OCI-LY3 (cell line): Measurements from ENCODE around the gene BRME1.

Experiments used
- H2AFZ ChIP-seq: fragments of 200-600, 300-600 bp; shearing (Covaris generic); 2 replicates; pipeline ENCODE4 v1.6.0; 2014; ENCODE audit warnings: antibody characterized with exemption, low read depth, low read length
- H3K27ac ChIP-seq: fragments of 200-600, 300-600 bp; sonication (generic); 2 replicates; pipeline ENCODE4 v1.5.1; 2014; ENCODE audit warnings: mild to moderate bottlenecking, low read length, moderate library complexity, mixed read lengths
- H3K27me3 ChIP-seq: fragments of 200-600, 300-600 bp; sonication (generic); 2 replicates; pipeline ENCODE4 v1.6.1; 2014; ENCODE audit warnings: low read depth, low read length, mixed read lengths
- H3K36me3 ChIP-seq: fragments of 200-600, 300-600 bp; sonication (generic); replicated peaks from 2 replicates; pipeline ENCODE3; 2014; ENCODE audit warnings: low read depth, low read length, mixed read lengths
- H3K4me1 ChIP-seq: fragments of 300-600, 200-600 bp; sonication (generic); 2 replicates; pipeline ENCODE4 v1.6.1; 2014; ENCODE audit warnings: low read length, mixed read lengths
- H3K4me2 ChIP-seq: fragments of 200-600, 300-600 bp; sonication (generic); 2 replicates; pipeline ENCODE4 v1.6.1; 2014; ENCODE audit warnings: low read length, mixed read lengths
- H3K4me3 ChIP-seq: fragments of 300-600, 200-600 bp; sonication (generic); 2 replicates; pipeline ENCODE4 v1.5.1; 2014; ENCODE audit warnings: antibody characterized with exemption, mild to moderate bottlenecking, low read length, moderate library complexity
- H3K79me2 ChIP-seq: fragments of 300-600, 200-600 bp; shearing (Covaris generic); 2 replicates; pipeline ENCODE4 v1.6.1; 2014; ENCODE audit warnings: mild to moderate bottlenecking, low read length, mixed read lengths
- H3K9ac ChIP-seq: fragments of 300-600, 200-600 bp; shearing (Covaris generic); 2 replicates; pipeline ENCODE4 v1.6.0; 2014; ENCODE audit warnings: mild to moderate bottlenecking, low read length, moderate library complexity
- H3K9me3 ChIP-seq: fragments of 200-600, 300-600 bp; shearing (Covaris generic); 2 replicates; pipeline ENCODE4 v1.6.1; 2014; ENCODE audit warnings: low read length, mixed read lengths; ENCODE audit not compliant: insufficient read depth
- H4K20me1 ChIP-seq: fragments of 200-600, 300-600 bp; sonication (generic); 2 replicates; pipeline ENCODE4 v1.6.1; 2016; ENCODE audit warnings: low read length, mixed read lengths; ENCODE audit not compliant: insufficient read depth
- EZH2phosphoT487 ChIP-seq: fragments of 200-600 bp; shearing (Covaris generic); IDR thresholded peaks from 2 replicates; pipeline ENCODE4 v1.6.1; 2018; ENCODE audit warnings: antibody characterized with exemption, mixed run types, low read depth
- TF ChIP-seq, protein P1 (sequence below): fragments of 200-600, 300-600 bp; sonication (generic); IDR thresholded peaks from 2 replicates; pipeline ENCODE4 v1.5.1; 2014; ENCODE audit warnings: antibody characterized with exemption, low read length, low read depth

Gene BRME1

DNA sequence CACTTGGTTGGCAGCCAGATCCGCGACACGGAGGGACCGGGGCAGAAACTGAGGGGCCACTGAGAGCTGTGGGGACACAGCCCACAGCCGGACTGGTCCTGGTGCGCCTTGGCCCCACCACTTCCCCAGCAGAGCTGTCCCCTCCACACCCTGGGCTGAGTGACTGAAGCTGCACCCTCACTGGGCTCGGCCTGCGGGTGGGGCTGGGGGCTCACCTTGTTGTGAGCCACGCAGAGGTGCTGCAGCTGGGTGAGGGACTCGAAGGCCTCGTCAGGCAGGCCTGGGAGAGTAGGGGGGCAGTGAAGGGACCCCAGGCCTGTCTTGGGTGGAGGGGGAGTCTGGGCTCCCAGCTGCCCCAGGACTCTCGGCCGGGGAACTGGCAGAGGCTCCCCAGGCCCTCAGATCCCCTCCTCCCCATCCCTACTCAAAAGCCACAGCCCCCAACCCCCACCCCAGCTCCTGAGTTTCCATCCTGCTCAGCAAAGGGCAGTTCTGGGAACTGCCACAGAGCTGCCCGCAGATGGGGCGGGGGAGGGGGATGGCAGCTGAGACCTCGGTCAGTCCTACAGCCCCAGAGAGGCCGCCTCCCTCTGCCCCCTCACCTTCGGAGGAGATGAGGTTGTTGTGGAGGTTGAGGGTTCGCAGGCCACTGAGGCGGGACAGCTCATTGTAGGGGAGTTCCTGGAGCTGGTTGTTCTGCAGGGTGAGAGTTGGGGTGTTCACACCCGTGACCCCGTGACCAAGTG lies 30.0 kb upstream of the BRME1 start:
- Histone ChIP-seq H3K79me2 (no peaks in the 10 kb centered on the region), H3K9me3 (no peaks in the 10 kb centered on the region), H3K9ac (no peak overlapping the region), H4K20me1 (no peaks in the 10 kb centered on the region), H3K27ac (no peak overlapping the region), H3K4me1 (no peaks in the 10 kb centered on the region), H3K36me3 (no peaks in the 10 kb centered on the region), H2AFZ (no peak overlapping the region), H3K27me3 (no peaks in the 10 kb centered on the region), H3K4me3 (no peak overlapping the region), H3K4me2 (no peak overlapping the region)
- TF ChIP-seq EZH2phosphoT487: no peak
- TF ChIP-seq, protein P1, sequence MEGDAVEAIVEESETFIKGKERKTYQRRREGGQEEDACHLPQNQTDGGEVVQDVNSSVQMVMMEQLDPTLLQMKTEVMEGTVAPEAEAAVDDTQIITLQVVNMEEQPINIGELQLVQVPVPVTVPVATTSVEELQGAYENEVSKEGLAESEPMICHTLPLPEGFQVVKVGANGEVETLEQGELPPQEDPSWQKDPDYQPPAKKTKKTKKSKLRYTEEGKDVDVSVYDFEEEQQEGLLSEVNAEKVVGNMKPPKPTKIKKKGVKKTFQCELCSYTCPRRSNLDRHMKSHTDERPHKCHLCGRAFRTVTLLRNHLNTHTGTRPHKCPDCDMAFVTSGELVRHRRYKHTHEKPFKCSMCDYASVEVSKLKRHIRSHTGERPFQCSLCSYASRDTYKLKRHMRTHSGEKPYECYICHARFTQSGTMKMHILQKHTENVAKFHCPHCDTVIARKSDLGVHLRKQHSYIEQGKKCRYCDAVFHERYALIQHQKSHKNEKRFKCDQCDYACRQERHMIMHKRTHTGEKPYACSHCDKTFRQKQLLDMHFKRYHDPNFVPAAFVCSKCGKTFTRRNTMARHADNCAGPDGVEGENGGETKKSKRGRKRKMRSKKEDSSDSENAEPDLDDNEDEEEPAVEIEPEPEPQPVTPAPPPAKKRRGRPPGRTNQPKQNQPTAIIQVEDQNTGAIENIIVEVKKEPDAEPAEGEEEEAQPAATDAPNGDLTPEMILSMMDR: no peak

DNA sequence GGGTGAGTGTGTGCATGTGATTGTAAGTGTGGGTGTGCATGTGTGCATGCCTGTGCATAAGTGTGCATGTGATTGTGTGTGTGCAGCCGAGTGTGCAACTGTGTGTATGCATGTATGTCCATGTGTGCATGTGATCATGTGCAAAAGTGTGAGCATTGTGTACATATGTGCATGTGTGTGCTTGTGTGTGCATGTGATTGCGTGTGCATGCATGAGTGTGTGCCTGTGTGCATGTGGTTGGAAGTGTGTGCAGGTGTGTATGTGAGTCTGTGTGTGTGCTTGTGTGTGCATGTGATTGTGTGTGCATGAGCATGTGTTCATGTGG lies 28.8 kb upstream of the BRME1 start:
- TF ChIP-seq EZH2phosphoT487: no peak
- TF ChIP-seq, protein P1: no peak
- H2AFZ ChIP-seq: no peak overlapping the region
- H3K9me3 ChIP-seq: no peaks in the 10 kb centered on the region
- no peak overlapping the region for H3K4me2 ChIP-seq
- no peak overlapping the region for H3K4me3 ChIP-seq
- no peaks in the 10 kb centered on the region for H4K20me1 ChIP-seq
- H3K79me2 ChIP-seq: no peaks in the 10 kb centered on the region
- H3K9ac ChIP-seq: no peak overlapping the region
- H3K4me1 ChIP-seq: no peaks in the 10 kb centered on the region
- H3K27ac ChIP-seq: no peak overlapping the region
- no peaks in the 10 kb centered on the region for H3K36me3 ChIP-seq
- no peaks in the 10 kb centered on the region for H3K27me3 ChIP-seq

DNA sequence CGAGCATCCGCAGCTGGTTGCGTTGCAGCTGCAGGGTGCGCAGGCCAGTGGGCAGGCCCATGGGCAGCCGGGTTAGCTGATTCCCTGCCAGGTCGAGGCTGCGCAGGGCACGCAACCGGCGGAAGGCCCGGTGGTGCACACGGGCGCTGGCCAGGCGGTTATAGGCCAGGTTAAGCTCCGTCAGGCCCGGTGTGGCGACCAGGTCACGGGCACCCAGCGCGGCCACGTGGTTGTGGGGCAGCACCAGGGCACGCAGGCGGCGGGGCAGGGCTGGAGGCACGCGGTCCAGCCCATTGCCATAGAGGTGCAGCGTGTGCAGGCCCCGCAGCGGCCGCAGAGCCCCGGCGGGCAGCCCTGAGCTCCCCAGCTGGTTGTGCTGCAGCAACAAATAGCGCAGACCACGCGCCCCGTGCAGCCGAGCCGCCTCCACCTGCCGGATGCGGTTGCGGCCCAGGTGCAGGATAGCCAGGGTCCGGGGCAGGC lies 27.0 kb upstream of the BRME1 start:
- no peak overlapping the region for H3K27ac ChIP-seq
- no peak overlapping the region for H3K9ac ChIP-seq
- H3K27me3 ChIP-seq: no peaks in the 10 kb centered on the region
- no peaks in the 10 kb centered on the region for H4K20me1 ChIP-seq
- no peaks in the 10 kb centered on the region for H3K9me3 ChIP-seq
- H3K4me2 ChIP-seq: no peak overlapping the region
- no peaks in the 10 kb centered on the region for H3K4me1 ChIP-seq
- no peaks in the 10 kb centered on the region for H3K36me3 ChIP-seq
- H3K4me3 ChIP-seq: no peak overlapping the region
- no peak for TF ChIP-seq EZH2phosphoT487
- TF ChIP-seq, protein P1: no peak
- no peaks in the 10 kb centered on the region for H3K79me2 ChIP-seq
- H2AFZ ChIP-seq: no peak overlapping the region

DNA sequence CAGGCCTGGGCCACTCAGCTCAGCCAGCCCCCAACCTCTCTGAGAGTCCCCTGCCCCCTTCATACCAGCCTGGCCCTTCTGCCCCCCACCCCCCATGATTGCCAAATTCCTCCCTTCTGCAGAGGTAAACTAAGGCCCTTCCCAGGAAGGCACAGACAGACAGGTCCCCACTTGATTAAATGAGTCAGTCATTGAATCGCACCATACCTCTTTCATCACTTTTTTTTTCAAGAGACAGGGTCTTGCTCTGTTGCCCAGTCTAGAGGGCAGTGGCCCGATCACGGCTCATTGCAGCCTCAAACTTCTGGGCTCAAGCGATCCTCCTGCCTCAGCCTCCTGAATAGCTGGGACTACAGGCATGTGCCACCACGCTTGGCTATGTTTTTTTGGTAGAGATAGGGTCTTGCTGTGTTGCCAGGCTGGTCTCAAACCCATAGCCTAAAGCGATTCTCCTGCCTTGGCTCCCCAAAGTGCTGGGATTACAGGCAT lies 26.3 kb upstream of the BRME1 start:
- H3K9me3 ChIP-seq: no peaks in the 10 kb centered on the region
- H3K4me3 ChIP-seq: no peak overlapping the region
- no peaks in the 10 kb centered on the region for H3K79me2 ChIP-seq
- H3K27ac ChIP-seq: no peak overlapping the region
- TF ChIP-seq EZH2phosphoT487: no peak
- TF ChIP-seq, protein P1: no peak
- no peaks in the 10 kb centered on the region for H3K4me1 ChIP-seq
- no peak overlapping the region for H3K4me2 ChIP-seq
- H4K20me1 ChIP-seq: no peaks in the 10 kb centered on the region
- H3K9ac ChIP-seq: no peak overlapping the region
- H3K27me3 ChIP-seq: no peaks in the 10 kb centered on the region
- no peak overlapping the region for H2AFZ ChIP-seq
- peaks cover 1% of the 10 kb centered on the region for H3K36me3 ChIP-seq
